ENCODE measurements around the gene CHMP1A. TPM values are rescaled to one million over a fixed set of nuclear protein-coding genes. Genes with fewer than 3 reads are reported as not detected.

The CHMP1A gene
- total and polyA plus RNA-seq, 2 experiments from 2014 or later = 42.3 to 81.9 TPM

- TF ChIP-seq STAT1 (IDR thresholded peaks at IDR 0.05; ENCODE audit: unreplicated experiment) = no peak
- no peak for TF ChIP-seq ZNF114 (CRISPR knock-in tag; IDR thresholded peaks at IDR 0.05)
- TF ChIP-seq ZNF462 (CRISPR knock-in tag; IDR thresholded peaks at IDR 0.05) = no peak
- TF ChIP-seq EZH2 (IDR thresholded peaks at IDR 0.05; ENCODE audit: low read depth, unreplicated experiment) = no peak
- TF ChIP-seq CREB1 (CRISPR knock-in tag; IDR thresholded peaks at IDR 0.05; ENCODE audit: low read depth) = no peak
These were observed 11.2 kb downstream of the CHMP1A start (continued) for GRCh38 chr16:89646270-89646669.

DNA sequence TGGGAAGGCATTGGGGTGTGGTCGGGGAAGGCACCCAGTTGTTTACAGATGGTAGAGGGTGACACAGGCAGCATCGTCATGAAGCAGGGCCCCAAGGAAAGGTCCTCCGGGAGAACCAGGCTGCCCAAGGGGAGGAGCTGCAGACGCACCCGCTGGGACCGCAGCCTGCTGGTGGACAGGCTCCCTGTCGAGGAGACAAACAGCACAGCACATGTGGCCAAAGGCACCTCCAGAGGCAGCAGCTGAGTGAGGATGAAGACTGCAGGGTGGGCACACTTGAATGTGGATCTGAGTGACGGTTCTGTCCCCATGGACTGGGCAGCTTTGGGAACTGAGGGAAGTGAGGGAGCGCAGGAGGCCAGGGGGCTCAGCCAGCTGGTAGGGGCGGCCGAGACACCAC, 12.4 kb downstream of the CHMP1A start:
- no peak overlapping the region for H3K27ac ChIP-seq (ENCODE audit: low read depth)
- H3K27me3 ChIP-seq (ENCODE audit: insufficient read depth) = no peaks in the 10 kb centered on the region
- no peak overlapping the region for H3K27ac Mint-ChIP-seq
- no peak overlapping the region for H3K4me3 ChIP-seq
- peaks cover 4% of the 10 kb centered on the region; the same call in 1 of the 2 replicates for H3F3A ChIP-seq (replicated peaks; ENCODE audit: low read depth)
- H3K4me1 ChIP-seq (ENCODE audit: insufficient read depth) = no peaks in the 10 kb centered on the region
- H4K20me1 ChIP-seq (replicated peaks; ENCODE audit: insufficient read depth) = 0 out of 2 replicates have a peak, but pooled peaks cover 3% of the 10 kb centered on the region
- H3K36me3 ChIP-seq (ENCODE audit: insufficient read depth) = no peaks in the 10 kb centered on the region
- no peak for ATAC-seq
- no peaks in the 10 kb centered on the region for H3K9me2 ChIP-seq (ENCODE audit: insufficient read depth)
- H3K4me2 ChIP-seq = no peak overlapping the region
- H3K4me3 Mint-ChIP-seq = no peak overlapping the region
- H3K27me3 Mint-ChIP-seq (ENCODE audit: insufficient read depth, low read depth, poor library complexity) = peaks cover 10% of the 10 kb centered on the region
- peaks cover 6% of the 10 kb centered on the region; the same call in 2 of the 3 replicates for H3K4me1 Mint-ChIP-seq
- H3K9me3 Mint-ChIP-seq = no peaks in the 10 kb centered on the region; the same call in 2 of the 3 replicates
- no peak for DNase-seq (ENCODE audit: low spot score)
- no peak overlapping the region for H2AFZ ChIP-seq
- H3K36me3 Mint-ChIP-seq (ENCODE audit: low read depth) = peaks cover 26% of the 10 kb centered on the region
- H3K79me2 ChIP-seq (replicated peaks; ENCODE audit: insufficient read depth) = no peaks in the 10 kb centered on the region
- no peak for TF ChIP-seq ZNF331 (CRISPR knock-in tag; IDR thresholded peaks at IDR 0.05; ENCODE audit: low read depth)
- no peak for TF ChIP-seq CTCF (conservative IDR thresholded peaks at IDR 0.05; ENCODE audit: low read depth in 2 of 2)
- TF ChIP-seq POLR2AphosphoS5 (IDR thresholded peaks at IDR 0.05; ENCODE audit: low read depth) = no peak
- TF ChIP-seq, protein P1, sequence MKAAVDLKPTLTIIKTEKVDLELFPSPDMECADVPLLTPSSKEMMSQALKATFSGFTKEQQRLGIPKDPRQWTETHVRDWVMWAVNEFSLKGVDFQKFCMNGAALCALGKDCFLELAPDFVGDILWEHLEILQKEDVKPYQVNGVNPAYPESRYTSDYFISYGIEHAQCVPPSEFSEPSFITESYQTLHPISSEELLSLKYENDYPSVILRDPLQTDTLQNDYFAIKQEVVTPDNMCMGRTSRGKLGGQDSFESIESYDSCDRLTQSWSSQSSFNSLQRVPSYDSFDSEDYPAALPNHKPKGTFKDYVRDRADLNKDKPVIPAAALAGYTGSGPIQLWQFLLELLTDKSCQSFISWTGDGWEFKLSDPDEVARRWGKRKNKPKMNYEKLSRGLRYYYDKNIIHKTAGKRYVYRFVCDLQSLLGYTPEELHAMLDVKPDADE (IDR thresholded peaks at IDR 0.05) = no peak
- no peak for TF ChIP-seq STAT1 (IDR thresholded peaks at IDR 0.05; ENCODE audit: unreplicated experiment)
- no peak for TF ChIP-seq ZNF114 (CRISPR knock-in tag; IDR thresholded peaks at IDR 0.05)
- no peak for TF ChIP-seq REST (IDR thresholded peaks at IDR 0.05; ENCODE audit: unreplicated experiment)
- no peak for TF ChIP-seq JUNB (IDR thresholded peaks at IDR 0.05; ENCODE audit: unreplicated experiment)
- TF ChIP-seq EZH2phosphoT487 (IDR thresholded peaks at IDR 0.05; ENCODE audit: unreplicated experiment) = no peak
- no peak for TF ChIP-seq EZH2 (IDR thresholded peaks at IDR 0.05; ENCODE audit: low read depth, unreplicated experiment)
- TF ChIP-seq CREB1 (CRISPR knock-in tag; IDR thresholded peaks at IDR 0.05; ENCODE audit: low read depth) = no peak
- no peak for TF ChIP-seq NANOG (IDR thresholded peaks at IDR 0.05; ENCODE audit: borderline replicate concordance)

All from GM23338 (cell line).